Limb (tissue), 2 donors: ENCODE data around the gene ING3.
"Not testable (repeated sequence)": the region's sequence is repeated elsewhere in the genome, so short reads cannot be mapped to it uniquely, and the experiment has no call there.

Experiments
- DNase-seq, 2 donors: peaks; one replicate each; pipeline ENCODE4 v3.0.0-alpha.2; 2016; ENCODE audit errors: extremely low spot score in 2 of 2

Gene ING3

GRCh38 chr7:121002048-121002756 is 51.6 kb downstream of the ING3 start:
- peak in 1 of 2 donors; percentile 72 for DNase-seq

- no peak for DNase-seq
Measured at GRCh38 chr7:121002757-121003200, 52.2 kb downstream of the ING3 start.

- DNase-seq, result no peak
Measured at GRCh38 chr7:121003986-121004685, 53.6 kb downstream of the ING3 start.

- DNase-seq, result not testable (repeated sequence)
Measured at GRCh38 chr7:121005058-121005457, 54.5 kb downstream of the ING3 start.

GRCh38 chr7:121005996-121006584 is 55.5 kb downstream of the ING3 start:
- DNase-seq, result no peak

- DNase-seq, result no peak
Measured at GRCh38 chr7:121006711-121007315, 56.2 kb downstream of the ING3 start.

- DNase-seq, result no peak
Measured at GRCh38 chr7:121008816-121009215, 58.2 kb downstream of the ING3 start.

- DNase-seq, result no peak
Measured at GRCh38 chr7:121011401-121011800, 60.8 kb downstream of the ING3 start.

- DNase-seq, result no peak
Measured at GRCh38 chr7:121012170-121012874, 61.7 kb downstream of the ING3 start.

GRCh38 chr7:121012919-121013318 is 62.3 kb downstream of the ING3 start:
- DNase-seq, result no peak

GRCh38 chr7:121015560-121015959 is 65.0 kb downstream of the ING3 start:
- DNase-seq, result no peak

GRCh38 chr7:121016966-121017365 is 66.4 kb downstream of the ING3 start:
- DNase-seq, result no peak

GRCh38 chr7:121017586-121017985 is 67.0 kb downstream of the ING3 start:
- DNase-seq, result no peak

GRCh38 chr7:121019018-121019417 is 68.4 kb downstream of the ING3 start:
- DNase-seq, result no peak

- no peak for DNase-seq
Measured at GRCh38 chr7:121020249-121020988, 69.8 kb downstream of the ING3 start.

- no peak for DNase-seq
Measured at GRCh38 chr7:121020989-121021969, 70.7 kb downstream of the ING3 start.

- no peak for DNase-seq
Measured at GRCh38 chr7:121023194-121023593, 72.6 kb downstream of the ING3 start.

GRCh38 chr7:121023683-121024511 is 73.3 kb downstream of the ING3 start:
- peak in 1 of 2 donors; percentile 67 for DNase-seq

- DNase-seq, result no peak
Measured at GRCh38 chr7:121024611-121025010, 74.0 kb downstream of the ING3 start.
